GM12873 (cell line): Measurements from ENCODE around the gene AQP11.

Experiments
- CTCF ChIP-seq: IDR thresholded peaks from 2 replicates; pipeline ENCODE4 v1.5.1; 2012; ENCODE audit warnings: low read depth, mild to moderate bottlenecking, moderate library complexity, low read length, control low read depth; ENCODE audit not compliant: insufficient read depth; ENCODE audit errors: missing control alignments

The AQP11 gene

DNA sequence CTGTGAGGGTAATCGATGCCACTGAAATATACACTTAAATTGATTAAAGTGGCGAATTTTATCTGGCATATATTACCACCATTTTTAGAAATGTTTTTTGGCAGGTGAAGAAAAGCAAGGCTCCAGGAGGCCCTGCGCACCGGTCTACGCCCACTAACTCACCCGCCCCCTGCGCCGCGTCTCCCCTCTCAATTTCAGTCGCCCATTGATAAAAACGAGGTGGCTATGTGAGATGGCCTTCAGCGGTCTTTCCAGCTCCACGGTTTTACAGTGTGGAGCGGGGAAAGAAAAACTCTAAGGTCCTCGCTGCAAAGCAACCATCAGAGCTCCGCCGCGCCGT, 602 bp upstream of the AQP11 start:
- no peak for TF ChIP-seq CTCF

GRCh38 chr11:77590194-77590782, 535 bp downstream of the AQP11 start:
- TF ChIP-seq CTCF = no peak

GRCh38 chr11:77592727-77593126, 3.0 kb downstream of the AQP11 start:
- no peak for TF ChIP-seq CTCF

DNA sequence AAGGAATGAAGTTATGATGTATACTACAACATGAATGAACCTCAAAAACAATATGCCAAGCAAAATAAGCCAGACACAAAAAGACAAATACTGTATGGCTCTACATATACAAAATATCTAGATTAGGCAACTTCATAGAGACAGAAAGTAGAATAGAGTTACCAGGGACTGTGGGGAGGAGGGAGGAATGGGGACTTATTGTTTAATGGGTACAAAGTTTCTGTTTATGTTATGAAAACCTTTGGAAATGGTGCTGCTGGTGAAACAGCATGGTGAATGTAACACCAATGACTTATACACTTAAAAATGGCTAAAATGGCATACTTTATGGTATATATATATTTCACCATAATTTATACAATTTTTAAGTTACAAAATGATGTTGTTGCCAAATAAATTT, 4.1 kb downstream of the AQP11 start:
- TF ChIP-seq CTCF = no peak

- TF ChIP-seq CTCF = no peak
Measured at GRCh38 chr11:77596626-77597025, 6.9 kb downstream of the AQP11 start.

DNA sequence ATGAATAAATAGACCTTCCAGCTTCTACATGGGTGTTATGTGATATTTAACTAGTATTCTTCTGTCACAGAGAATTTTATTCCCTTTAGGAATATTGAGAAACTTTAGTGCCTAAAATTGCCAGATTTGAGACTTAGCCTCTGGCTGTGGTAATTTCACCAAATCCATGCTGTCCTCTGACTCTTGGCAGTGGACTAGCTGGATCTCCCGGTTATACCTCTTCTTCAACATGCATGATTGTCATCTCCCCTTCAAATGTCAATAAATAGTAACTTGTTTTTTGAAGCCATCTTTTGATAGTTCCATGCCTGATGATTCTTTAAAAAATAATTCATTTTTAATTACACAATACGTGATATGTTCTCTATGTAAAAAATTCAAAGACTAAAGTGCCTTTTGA, 8.4 kb downstream of the AQP11 start:
- TF ChIP-seq CTCF = no peak

DNA sequence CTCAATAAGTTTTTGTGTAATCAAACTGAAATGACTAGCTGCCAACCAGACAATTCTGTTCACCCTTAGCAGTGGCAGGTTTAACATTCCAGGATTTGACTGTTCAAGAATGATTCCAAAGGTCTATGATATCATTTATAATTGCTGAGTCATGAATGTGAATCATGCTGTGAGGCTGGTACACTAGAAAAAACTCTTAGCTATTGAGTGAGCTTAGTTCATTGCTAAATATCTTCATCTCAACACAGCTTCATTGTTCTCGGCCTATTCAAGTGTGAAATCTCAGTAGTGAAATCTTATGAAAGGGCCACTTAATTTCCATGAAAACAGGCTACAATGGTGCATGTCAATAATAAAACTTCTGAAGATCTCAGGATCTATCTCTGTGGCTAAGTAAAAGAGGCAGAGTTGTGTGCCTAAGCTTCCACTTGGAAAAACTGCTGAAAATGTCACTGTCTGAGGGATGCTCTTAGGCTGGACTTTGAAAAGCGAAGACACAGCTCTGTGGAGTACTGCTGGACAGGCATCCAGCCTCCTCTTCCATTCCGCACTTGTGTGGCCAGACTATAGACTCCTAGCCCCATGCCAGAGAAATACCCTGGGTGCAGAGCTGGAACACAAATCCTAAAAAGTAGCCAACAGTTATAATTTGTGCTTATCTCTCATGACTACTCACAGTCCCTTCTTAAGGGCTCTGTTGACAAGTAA, 12.8 kb downstream of the AQP11 start:
- TF ChIP-seq CTCF = no peak

GRCh38 chr11:77604281-77604680, 14.5 kb downstream of the AQP11 start:
- TF ChIP-seq CTCF = no peak
